Gastroesophageal sphincter (tissue), 3 donors: Measurements from ENCODE around the gene TP53INP2.
"Not testable (repeated sequence)": the region's sequence is repeated elsewhere in the genome, so short reads cannot be mapped to it uniquely, and the experiment has no call there.

ENCODE experiments used
- EP300 ChIP-seq: sonication (generic); formaldehyde crosslinking; IDR thresholded peaks from one replicate; pipeline ENCODE4 v1.6.1; 2017; ENCODE audit warnings: antibody characterized with exemption, mild to moderate bottlenecking
- POLR2A ChIP-seq, 2 donors: fragments of 450-650 bp; IDR thresholded peaks; one replicate each; pipeline ENCODE4 v1.6.1; 2017; ENCODE audit warnings: antibody characterized with exemption in 2 of 2, mild to moderate bottlenecking in 2 of 2, moderate library complexity in 1 of 2
- TF ChIP-seq, protein P1 (sequence below), 4 experiments: fragments of 200-600 bp in 2 of 4; fragments of 450-650 bp in 2 of 4; sonication (generic) in 1 of 4; IDR thresholded peaks; one replicate each; pipeline ENCODE4 v1.5.1; 2017 to 2019; ENCODE audit warnings: antibody characterized with exemption in 4 of 4, mild to moderate bottlenecking in 2 of 4, moderate library complexity in 2 of 4

- TF ChIP-seq EP300; POLR2A (IDR thresholded peaks at IDR 0.05): not testable (repeated sequence)
- TF ChIP-seq, protein P1, sequence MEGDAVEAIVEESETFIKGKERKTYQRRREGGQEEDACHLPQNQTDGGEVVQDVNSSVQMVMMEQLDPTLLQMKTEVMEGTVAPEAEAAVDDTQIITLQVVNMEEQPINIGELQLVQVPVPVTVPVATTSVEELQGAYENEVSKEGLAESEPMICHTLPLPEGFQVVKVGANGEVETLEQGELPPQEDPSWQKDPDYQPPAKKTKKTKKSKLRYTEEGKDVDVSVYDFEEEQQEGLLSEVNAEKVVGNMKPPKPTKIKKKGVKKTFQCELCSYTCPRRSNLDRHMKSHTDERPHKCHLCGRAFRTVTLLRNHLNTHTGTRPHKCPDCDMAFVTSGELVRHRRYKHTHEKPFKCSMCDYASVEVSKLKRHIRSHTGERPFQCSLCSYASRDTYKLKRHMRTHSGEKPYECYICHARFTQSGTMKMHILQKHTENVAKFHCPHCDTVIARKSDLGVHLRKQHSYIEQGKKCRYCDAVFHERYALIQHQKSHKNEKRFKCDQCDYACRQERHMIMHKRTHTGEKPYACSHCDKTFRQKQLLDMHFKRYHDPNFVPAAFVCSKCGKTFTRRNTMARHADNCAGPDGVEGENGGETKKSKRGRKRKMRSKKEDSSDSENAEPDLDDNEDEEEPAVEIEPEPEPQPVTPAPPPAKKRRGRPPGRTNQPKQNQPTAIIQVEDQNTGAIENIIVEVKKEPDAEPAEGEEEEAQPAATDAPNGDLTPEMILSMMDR (IDR thresholded peaks at IDR 0.05), result not testable (repeated sequence)
Measured at GRCh38 chr20:34664751-34665150, 39.4 kb upstream of the TP53INP2 start.
